Thyroid gland (tissue), 4 donors: ENCODE results near the gene IFITM1. TPM values are rescaled to one million over a fixed set of nuclear protein-coding genes. Genes with fewer than 3 reads are reported as not detected.
"Not testable (repeated sequence)": the region's sequence is repeated elsewhere in the genome, so short reads cannot be mapped to it uniquely, and the experiment has no call there.

Experiments used
- DNase-seq, 2 donors: peaks; one replicate each; pipeline ENCODE4 v3.0.0-alpha.2; 2019
- H3K27ac ChIP-seq, 3 donors: fragments of 200-600 bp; sonication (generic); 1 replicate in 2 of 3; 2 replicates in 1 of 3; pipeline ENCODE4 v1.5.1; 2016 to 2019; ENCODE audit warnings: mild to moderate bottlenecking in 1 of 3, moderate library complexity in 1 of 3
- H3K27me3 ChIP-seq: fragments of 200-600 bp; sonication (generic); one replicate; pipeline ENCODE4 v1.5.1; 2019
- H3K36me3 ChIP-seq, 2 donors: fragments of 200-600 bp; sonication (generic); one replicate each; pipeline ENCODE4 v1.5.1; 2016 to 2019
- H3K4me1 ChIP-seq, 2 donors: fragments of 200-600 bp; sonication (generic); one replicate each; pipeline ENCODE4 v1.5.1; 2017 to 2019
- H3K4me3 ChIP-seq, 3 donors: fragments of 200-600 bp; sonication (generic); replicated peaks in 1 of 3; 1 replicate in 2 of 3; 2 replicates in 1 of 3; pipeline ENCODE4 v1.5.1; 2016; ENCODE audit warnings: mild to moderate bottlenecking in 1 of 3
- H3K9me3 ChIP-seq: fragments of 200-600 bp; sonication (generic); one replicate; pipeline ENCODE4 v1.5.1; 2017
- CTCF ChIP-seq, 6 experiments: fragments of 200-600 bp in 3 of 6; fragments of 450-650 bp in 3 of 6; sonication (generic) in 3 of 6; IDR thresholded peaks; one replicate each; pipeline ENCODE4 v1.5.1; 2016 to 2019; ENCODE audit warnings: antibody characterized with exemption in 6 of 6, mild to moderate bottlenecking in 2 of 6, inconsistent platforms in 1 of 6, moderate library complexity in 1 of 6
- POLR2A ChIP-seq, 2 donors: fragments of 450-650 bp; IDR thresholded peaks; one replicate each; pipeline ENCODE4 v1.6.1; 2017; ENCODE audit warnings: antibody characterized with exemption in 2 of 2, mild to moderate bottlenecking in 2 of 2, moderate library complexity in 1 of 2
- WGBS, 2 donors: methylation state at CpG; one replicate each; pipeline ENCODE4 v1.1.5; 2017; 5-methylcytosine and 5-hydroxymethylcytosine counted together
- intact Hi-C: fragments of 100-400 bp; cut with DNase I; formaldehyde crosslinking; loops from one replicate; pipeline ENCODE4 v1.15.1; 2023
- total RNA-seq, 4 donors: library from RNA; depleted of rRNA; stranded (reverse); fragments of >200 nt; gene quantifications; one replicate each; pipeline ENCODE4 v1.2.3, GENCODE V29; 2016

IFITM1 gene
- total RNA-seq, 4 donors from 2014 or later, result 94.3 to 163 (median 103) TPM

GRCh38 chr11:340539-341512, 27.0 kb downstream of the IFITM1 start:
- WGBS, 2 donors, result 62 to 64% methylated on average over 5 of the region's 5 CpGs
- no peak for TF ChIP-seq CTCF (IDR thresholded peaks at IDR 0.05)
- no peak for TF ChIP-seq POLR2A (IDR thresholded peaks at IDR 0.05)
- H3K36me3 ChIP-seq, result no peaks in the 10 kb centered on the region
- H3K4me3 ChIP-seq, result no peak overlapping the region
- no peaks in the 10 kb centered on the region for H3K27me3 ChIP-seq
- no peak for DNase-seq
- intact Hi-C loops, result no loop called here
- no peak overlapping the region for H3K27ac ChIP-seq
- peaks cover 0 to 4% of the 10 kb centered on the region in 2 donors for H3K4me1 ChIP-seq
- no peaks in the 10 kb centered on the region for H3K9me3 ChIP-seq

GRCh38 chr11:342328-342727, 28.5 kb downstream of the IFITM1 start:
- intact Hi-C loops, result no loop called here
- H3K27ac ChIP-seq, result no peak overlapping the region
- no peak for DNase-seq

GRCh38 chr11:344836-345578, 31.2 kb downstream of the IFITM1 start:
- DNase-seq, result no peak
- Histone ChIP-seq H3K27me3 (no peaks in the 10 kb centered on the region), H3K4me1 (peaks cover 0 to 5% of the 10 kb centered on the region in 2 donors), H3K36me3 (no peaks in the 10 kb centered on the region), H3K9me3 (no peaks in the 10 kb centered on the region), H3K4me3 (no peak overlapping the region), H3K27ac (no peak overlapping the region)
- WGBS, 2 donors, result 92 to 93% methylated on average over 11 of the region's 11 CpGs
- TF ChIP-seq POLR2A (IDR thresholded peaks at IDR 0.05), result no peak
- no peak for TF ChIP-seq CTCF (IDR thresholded peaks at IDR 0.05)
- intact Hi-C loops, result no loop called here

More at GRCh38 chr11:342328-342727, 28.5 kb downstream of the IFITM1 start:
- Histone ChIP-seq H3K9me3 (no peaks in the 10 kb centered on the region), H3K27me3 (no peaks in the 10 kb centered on the region), H3K36me3 (no peaks in the 10 kb centered on the region), H3K4me1 (no peaks in the 10 kb centered on the region), H3K4me3 (no peak overlapping the region)
- WGBS, 2 donors, result 73 to 78% methylated on average over 3 of the region's 3 CpGs
- TF ChIP-seq POLR2A (IDR thresholded peaks at IDR 0.05), result no peak
- no peak for TF ChIP-seq CTCF (IDR thresholded peaks at IDR 0.05)

- intact Hi-C loops, result no loop called here
- no peak overlapping the region for H3K4me3 ChIP-seq
- DNase-seq, result no peak
- H3K9me3 ChIP-seq, result no peaks in the 10 kb centered on the region
- no peaks in the 10 kb centered on the region for H3K36me3 ChIP-seq
- no peak overlapping the region for H3K27ac ChIP-seq
- peaks cover 0 to 5% of the 10 kb centered on the region in 2 donors for H3K4me1 ChIP-seq
- no peak for TF ChIP-seq CTCF (IDR thresholded peaks at IDR 0.05)
- TF ChIP-seq POLR2A (IDR thresholded peaks at IDR 0.05), result no peak
- H3K27me3 ChIP-seq, result no peaks in the 10 kb centered on the region
- WGBS, 2 donors, result 88 to 92% methylated on average over 3 of the region's 3 CpGs
Measured at GRCh38 chr11:346529-346928, 32.7 kb downstream of the IFITM1 start.

GRCh38 chr11:349270-349954, 35.6 kb downstream of the IFITM1 start:
- intact Hi-C loops, DNase-seq, H3K4me3 ChIP-seq, H3K27me3 ChIP-seq, H3K27ac ChIP-seq, H3K36me3 ChIP-seq, H3K9me3 ChIP-seq: not testable (repeated sequence)
- WGBS, 2 donors, result 92 to 96% methylated on average over 8 of the region's 8 CpGs
- H3K4me1 ChIP-seq, result peaks cover 15 to 25% of the 10 kb centered on the region in 2 donors

- intact Hi-C loops, result loop anchor here (5.0 kb wide), 1 partner anchor 33 kb away; no protein-coding TSS in a partner anchor
- H3K4me1 ChIP-seq, result peaks cover 17 to 27% of the 10 kb centered on the region in 2 donors
- not testable (repeated sequence) for H3K27ac ChIP-seq, H3K9me3 ChIP-seq, H3K4me3 ChIP-seq, H3K27me3 ChIP-seq, H3K36me3 ChIP-seq, DNase-seq
- WGBS, 2 donors, result 44 to 58% methylated on average over 13 to 14 of the region's 16 CpGs
Measured at GRCh38 chr11:350033-350722, 36.3 kb downstream of the IFITM1 start.
